ENCODE measurements around the gene HPDL. TPM values are rescaled to one million over a fixed set of nuclear protein-coding genes. Genes with fewer than 3 reads are reported as not detected.

The HPDL gene
- total and polyA plus RNA-seq, 2 of the 4 experiments (the other 2 are of a cell fraction): 0.54 to 1.1 TPM

GRCh38 chr1:45322486-45323040 lies 4.1 kb upstream of the HPDL start:
- in situ Hi-C loops (cut with MboI; ENCODE audit: low sequenced_read_pairs): no loop called here

More at GRCh38 chr1:45322486-45323040, 4.1 kb upstream of the HPDL start:
- H4K8ac ChIP-seq (ENCODE audit: low read depth in 2 of 2, low read length in 2 of 2): no peak overlapping the region
- no peak overlapping the region for H3K18ac ChIP-seq (ENCODE audit: low read depth, low read length)
- peaks cover 3% of the 10 kb centered on the region; the same call in 1 of the 2 replicates for H3K9me1 ChIP-seq (ENCODE audit: insufficient read depth, low read length)
- dilution Hi-C loops (cut with HindIII; ENCODE audit: low sequenced_read_pairs, unreplicated experiment) (no loop called here), intact Hi-C loops (cut with micrococcal nuclease) (no loop called here)
- no peak overlapping the region for H2BK120ac ChIP-seq (ENCODE audit: low read depth, low read length)
- H3K4me1 ChIP-seq (ENCODE audit: control insufficient read depth, insufficient read depth, low read length): no peaks in the 10 kb centered on the region
- no peaks in the 10 kb centered on the region for H3K36me3 ChIP-seq (ENCODE audit: control insufficient read depth, insufficient read depth, low read length)
- no peak for TF ChIP-seq SMC3 (IDR thresholded peaks at IDR 0.05; ENCODE audit: low read depth, low read length)
- no peak overlapping the region for H2AFZ ChIP-seq (replicated peaks; ENCODE audit: low read length, poor library complexity)
- H4K5ac ChIP-seq (ENCODE audit: low read depth, low read length): no peak overlapping the region
- no peak overlapping the region for H2BK5ac ChIP-seq (ENCODE audit: low read depth, low read length, poor library complexity, severe bottlenecking)
- POLR2A ChIA-PET (ENCODE audit: unreplicated experiment): no interaction called here
- no peak overlapping the region for H3K56ac ChIP-seq (ENCODE audit: extremely low read depth, insufficient read depth, low read length)
- H3K79me1 ChIP-seq (ENCODE audit: low read depth in 1 of 2, low read length in 2 of 2): no peaks in the 10 kb centered on the region
- H3K4ac ChIP-seq (ENCODE audit: low read depth, low read length): no peak overlapping the region
- ATAC-seq (ENCODE audit: low read depth) (no peak), DNase-seq (no peak)
- H2BK15ac ChIP-seq (ENCODE audit: low read depth, low read length): no peak overlapping the region
- no peaks in the 10 kb centered on the region for H3K9me3 ChIP-seq (ENCODE audit: control insufficient read depth, insufficient read depth, low read length)
- H3K23ac ChIP-seq (ENCODE audit: low read depth, low read length): no peak overlapping the region
- 80% methylated on average over 1 of the region's 10 CpGs; no CpG with 5 or more reads in 1 of the 2 experiments for WGBS, 2 experiments (ENCODE audit: extremely low coverage in 2 of 2, insufficient read length in 1 of 2)
- CTCF ChIA-PET: no interaction called here
- H2BK20ac ChIP-seq (ENCODE audit: low read depth, low read length): no peak overlapping the region
- H2AK9ac ChIP-seq (replicated peaks; ENCODE audit: low read depth, low read length, poor library complexity): no peak overlapping the region
- H3K4me2 ChIP-seq (ENCODE audit: low read depth, low read length): no peak overlapping the region
- no peak overlapping the region for H3K27ac ChIP-seq (ENCODE audit: insufficient read depth, low read length)
- H3K14ac ChIP-seq (replicated peaks; ENCODE audit: low read depth, low read length): no peak overlapping the region
- no peak overlapping the region for H3K4me3 ChIP-seq (ENCODE audit: insufficient read depth, low read depth, low read length)
- no peaks in the 10 kb centered on the region for H4K20me1 ChIP-seq (ENCODE audit: insufficient read depth, low read length)
- no peak overlapping the region for H3K9ac ChIP-seq (ENCODE audit: low read depth, low read length)
- no TSS peak for BruUV-seq (replicated peaks)
- no peak overlapping the region for H4K91ac ChIP-seq (ENCODE audit: insufficient read depth, low read depth, low read length)
- no peak overlapping the region for H2AK5ac ChIP-seq (ENCODE audit: low read depth, low read length)
- peaks cover 5% of the 10 kb centered on the region; the same call in 1 of the 2 replicates for H3K27me3 ChIP-seq (ENCODE audit: control insufficient read depth, insufficient read depth, low read length)

All from IMR-90 (cell line).